ENCODE measurements around the gene HPSE.

HPSE gene

DNA sequence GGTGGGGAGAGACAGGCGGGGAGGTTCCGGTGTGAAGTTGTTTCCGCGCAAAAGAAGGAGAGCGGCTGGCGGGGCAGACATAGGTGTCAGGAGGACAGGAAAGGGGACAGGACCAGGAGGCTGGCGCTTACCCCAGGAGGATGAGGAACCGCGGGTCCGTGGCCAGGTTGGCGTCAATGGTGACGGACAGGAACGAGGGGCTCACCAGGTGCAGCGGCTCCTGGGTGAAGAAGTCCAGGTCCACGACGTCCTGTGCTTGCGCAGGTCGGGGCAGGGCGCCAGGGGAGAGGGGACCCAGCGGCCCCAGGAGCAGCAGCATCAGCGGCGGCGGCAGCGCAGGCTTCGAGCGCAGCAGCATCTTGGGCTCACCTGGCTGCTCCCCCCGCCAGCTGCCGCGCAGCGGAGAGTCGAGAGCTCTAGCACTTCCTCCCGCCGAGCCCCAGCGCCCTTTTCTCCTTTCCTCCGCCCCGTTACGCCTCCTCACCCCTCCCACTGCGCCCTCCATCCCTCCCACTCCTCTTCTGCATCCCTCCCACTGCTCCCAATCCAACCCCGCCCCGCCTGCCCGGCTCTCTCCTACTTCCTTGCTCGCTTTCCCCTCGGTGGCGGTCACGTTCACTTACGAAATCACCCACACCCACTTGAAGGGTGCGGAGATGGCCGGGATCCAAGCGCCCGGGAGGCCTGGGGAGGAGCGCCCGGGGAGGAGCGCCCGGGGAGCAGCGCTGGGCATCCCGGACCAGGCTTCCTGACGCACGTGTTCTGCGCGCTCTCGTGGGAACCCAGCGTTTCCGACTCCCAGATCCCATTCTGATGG, at the start of gene HPSE:
Gene HPSE, minus strand, starts transcription at position 424 of the 817 bp plus-strand sequence. Its CDS starts 66 bp downstream, at position 358.
- ChIA-PET POLR2A (interaction anchor here (1.2 to 1.4 kb wide), 2 partner anchors 22 to 50 kb away, joined by 4 to 5 read pairs; partner anchors contain the start of gene COQ2), CTCF (no interaction called here)
- DNase-seq (ENCODE audit: extremely low spot score): peak; percentile 79
- TF ChIP-seq L3MBTL2 (conservative IDR thresholded peaks at IDR 0.05) (peak; percentile 90), SUZ12 (IDR thresholded peaks at IDR 0.05) (no peak), ELF4 (IDR thresholded peaks at IDR 0.05) (no peak)

DNA sequence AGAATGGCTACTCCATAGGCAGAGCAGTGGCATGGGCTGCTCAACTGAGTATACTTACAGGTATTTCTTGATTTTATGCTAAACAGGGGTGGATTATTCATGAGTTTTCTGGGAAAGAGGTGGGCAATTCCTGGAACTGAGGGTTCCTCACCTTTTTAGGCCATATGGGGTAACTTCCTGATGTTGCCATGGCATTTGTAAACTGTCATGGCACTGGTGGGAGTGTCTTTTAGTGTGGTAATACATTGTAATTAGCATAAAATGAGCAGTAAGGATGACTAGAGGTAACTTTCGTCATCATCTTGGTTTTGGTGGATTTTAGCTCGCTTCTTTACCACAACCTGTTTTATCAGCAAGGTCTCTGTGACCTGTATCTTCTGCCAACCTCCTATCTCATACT, 48.2 kb upstream of the HPSE start:
- no peak for DNase-seq (ENCODE audit: extremely low spot score)

DNA sequence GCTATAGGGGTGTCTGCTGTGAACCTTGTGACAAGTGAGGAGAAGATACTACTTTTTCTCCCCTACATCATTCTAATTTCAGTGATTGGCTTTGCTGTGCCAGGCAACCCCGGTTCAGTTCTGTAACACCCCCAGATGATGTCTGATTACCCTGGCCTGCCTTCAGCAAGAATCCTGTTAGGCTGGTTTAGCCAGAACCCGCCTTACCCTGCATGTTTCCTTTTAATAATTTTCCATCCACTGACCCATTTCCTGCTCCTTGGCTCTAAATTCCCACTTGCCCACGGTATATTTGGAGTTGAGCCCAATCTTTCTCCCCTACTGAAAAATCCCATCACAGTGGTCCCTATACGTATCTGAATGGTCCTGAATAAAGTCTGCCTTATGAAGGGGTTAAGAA, 46.5 kb upstream of the HPSE start:
- TF ChIP-seq LEF1 (IDR thresholded peaks at IDR 0.05; ENCODE audit: borderline replicate concordance) (no peak), TARDBP (IDR thresholded peaks at IDR 0.05) (no peak), ZNF384 (IDR thresholded peaks at IDR 0.05) (no peak), FOXA1 (IDR thresholded peaks at IDR 0.05) (no peak), SP1 (IDR thresholded peaks at IDR 0.05) (no peak), BHLHE40 (IDR thresholded peaks at IDR 0.05; ENCODE audit: borderline replicate concordance) (no peak), FOXM1 (IDR thresholded peaks at IDR 0.05; ENCODE audit: borderline replicate concordance) (no peak), CTBP1 (IDR thresholded peaks at IDR 0.05; ENCODE audit: borderline replicate concordance) (no peak), ELF4 (IDR thresholded peaks at IDR 0.05) (no peak), SUZ12 (IDR thresholded peaks at IDR 0.05) (no peak), ARNT (IDR thresholded peaks at IDR 0.05) (no peak), FOXK2 (IDR thresholded peaks at IDR 0.05) (no peak), HDGF (IDR thresholded peaks at IDR 0.05; ENCODE audit: borderline replicate concordance) (no peak), NFRKB (IDR thresholded peaks at IDR 0.05) (no peak)
- TF ChIP-seq, protein P1, sequence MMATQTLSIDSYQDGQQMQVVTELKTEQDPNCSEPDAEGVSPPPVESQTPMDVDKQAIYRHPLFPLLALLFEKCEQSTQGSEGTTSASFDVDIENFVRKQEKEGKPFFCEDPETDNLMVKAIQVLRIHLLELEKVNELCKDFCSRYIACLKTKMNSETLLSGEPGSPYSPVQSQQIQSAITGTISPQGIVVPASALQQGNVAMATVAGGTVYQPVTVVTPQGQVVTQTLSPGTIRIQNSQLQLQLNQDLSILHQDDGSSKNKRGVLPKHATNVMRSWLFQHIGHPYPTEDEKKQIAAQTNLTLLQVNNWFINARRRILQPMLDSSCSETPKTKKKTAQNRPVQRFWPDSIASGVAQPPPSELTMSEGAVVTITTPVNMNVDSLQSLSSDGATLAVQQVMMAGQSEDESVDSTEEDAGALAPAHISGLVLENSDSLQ (IDR thresholded peaks at IDR 0.05): no peak
- CTCF ChIA-PET: no interaction called here

More for the DNA sequence above, 48.2 kb upstream of the HPSE start:
- ChIA-PET POLR2A (interaction anchor here (0.6 kb wide), 1 partner anchor 1020 kb away, joined by 3 read pairs; no protein-coding TSS in a partner anchor), CTCF (interaction anchor here (0.6 kb wide), 1 partner anchor 1001 kb away, joined by 6 read pairs; no protein-coding TSS in a partner anchor)
- no peak for TF ChIP-seq FOXK2 (IDR thresholded peaks at IDR 0.05)
- TF ChIP-seq BHLHE40 (IDR thresholded peaks at IDR 0.05; ENCODE audit: borderline replicate concordance): no peak
- no peak for TF ChIP-seq CTBP1 (IDR thresholded peaks at IDR 0.05; ENCODE audit: borderline replicate concordance)
- TF ChIP-seq ZNF384 (IDR thresholded peaks at IDR 0.05): no peak
- no peak for TF ChIP-seq FOXM1 (IDR thresholded peaks at IDR 0.05; ENCODE audit: borderline replicate concordance)
- no peak for TF ChIP-seq SUZ12 (IDR thresholded peaks at IDR 0.05)
- TF ChIP-seq, protein P1 (IDR thresholded peaks at IDR 0.05): no peak
- no peak for TF ChIP-seq ELF4 (IDR thresholded peaks at IDR 0.05)

DNA sequence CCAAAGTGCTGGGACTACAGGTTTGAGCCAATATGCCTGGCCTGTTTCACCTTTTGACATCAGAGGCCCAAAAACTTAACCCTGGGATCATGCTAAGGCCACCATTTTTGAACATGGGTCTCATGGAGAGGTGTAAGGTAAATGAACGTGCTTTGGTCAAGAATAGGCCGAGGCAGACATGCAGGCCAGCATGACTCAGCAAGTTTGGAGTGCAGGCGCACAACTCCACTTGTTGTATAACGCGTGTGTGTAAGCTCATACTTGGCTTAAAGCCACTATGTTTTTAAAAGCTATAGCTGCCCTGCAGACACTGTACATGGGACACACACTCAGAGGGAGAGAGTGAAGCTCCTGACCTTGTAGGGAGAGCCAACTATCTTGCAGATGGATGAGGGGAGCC, 43.8 kb upstream of the HPSE start:
- POLR2A ChIA-PET: no interaction called here
- CTCF ChIA-PET: interaction anchor here (0.6 kb wide), 1 partner anchor 76 kb away, joined by 3 read pairs; no protein-coding TSS in a partner anchor
- no peak for TF ChIP-seq CTBP1 (IDR thresholded peaks at IDR 0.05; ENCODE audit: borderline replicate concordance)
- TF ChIP-seq HDGF (IDR thresholded peaks at IDR 0.05; ENCODE audit: borderline replicate concordance): no peak
- no peak for TF ChIP-seq BHLHE40 (IDR thresholded peaks at IDR 0.05; ENCODE audit: borderline replicate concordance)
- TF ChIP-seq FOXK2 (IDR thresholded peaks at IDR 0.05): no peak
- TF ChIP-seq, protein P1 (IDR thresholded peaks at IDR 0.05): no peak
- no peak for DNase-seq (ENCODE audit: extremely low spot score)

More for the DNA sequence above, 46.5 kb upstream of the HPSE start:
- POLR2A ChIA-PET: no interaction called here
- DNase-seq (ENCODE audit: extremely low spot score): no peak

DNA sequence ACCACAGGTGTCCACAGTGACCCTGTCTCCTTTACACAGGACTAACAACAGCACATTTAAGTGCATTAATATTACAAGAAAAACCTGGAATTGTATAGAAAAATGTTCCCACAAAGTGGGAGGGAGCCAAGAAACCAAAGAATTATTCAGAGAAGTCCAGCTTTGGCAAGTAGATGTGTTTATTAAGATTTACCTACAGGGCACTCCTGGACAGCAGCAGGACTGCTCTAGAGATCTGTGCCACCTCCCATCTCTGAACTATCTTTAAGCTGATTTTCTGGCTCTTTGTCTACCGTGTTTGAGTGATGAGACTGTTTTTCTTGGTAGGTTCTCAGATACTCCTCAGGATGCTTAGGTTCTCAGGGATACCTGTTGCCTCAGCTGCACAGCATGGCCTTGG, 38.3 kb upstream of the HPSE start:
- DNase-seq (ENCODE audit: extremely low spot score): no peak
- POLR2A ChIA-PET: no interaction called here
- CTCF ChIA-PET: no interaction called here
- no peak for TF ChIP-seq HDGF (IDR thresholded peaks at IDR 0.05; ENCODE audit: borderline replicate concordance)
- no peak for TF ChIP-seq ZNF384 (IDR thresholded peaks at IDR 0.05)
- no peak for TF ChIP-seq SUZ12 (IDR thresholded peaks at IDR 0.05)
- no peak for TF ChIP-seq TARDBP (IDR thresholded peaks at IDR 0.05)
- TF ChIP-seq ARNT (IDR thresholded peaks at IDR 0.05): no peak
- TF ChIP-seq L3MBTL2 (conservative IDR thresholded peaks at IDR 0.05): no peak
- TF ChIP-seq LEF1 (IDR thresholded peaks at IDR 0.05; ENCODE audit: borderline replicate concordance): no peak
- TF ChIP-seq CTBP1 (IDR thresholded peaks at IDR 0.05; ENCODE audit: borderline replicate concordance): no peak
- no peak for TF ChIP-seq BHLHE40 (IDR thresholded peaks at IDR 0.05; ENCODE audit: borderline replicate concordance)
- no peak for TF ChIP-seq FOXA1 (IDR thresholded peaks at IDR 0.05)
- no peak for TF ChIP-seq SP1 (IDR thresholded peaks at IDR 0.05)
- no peak for TF ChIP-seq ELF4 (IDR thresholded peaks at IDR 0.05)
- no peak for TF ChIP-seq FOXK2 (IDR thresholded peaks at IDR 0.05)

DNA sequence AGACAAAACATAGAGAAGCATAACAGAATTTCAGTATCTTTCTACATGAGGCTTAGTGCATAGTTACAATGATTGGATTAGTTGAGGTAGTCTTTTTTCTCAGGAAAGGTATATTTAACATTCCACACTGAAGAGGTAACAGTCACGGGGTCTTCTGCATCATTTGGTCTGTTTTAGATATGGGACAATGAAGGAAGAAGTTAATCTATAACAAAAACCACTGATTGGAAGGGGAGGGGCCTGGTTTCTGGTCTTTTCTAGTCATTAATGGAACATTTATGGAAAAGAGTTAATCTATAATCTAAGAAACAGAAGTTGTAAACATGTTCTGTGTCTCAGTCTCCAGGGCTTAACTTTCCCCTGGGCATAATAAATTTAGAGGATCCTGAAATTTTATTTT, 37.3 kb upstream of the HPSE start:
- POLR2A ChIA-PET: no interaction called here
- TF ChIP-seq ELF4 (IDR thresholded peaks at IDR 0.05) (no peak), BHLHE40 (IDR thresholded peaks at IDR 0.05; ENCODE audit: borderline replicate concordance) (no peak), LEF1 (IDR thresholded peaks at IDR 0.05; ENCODE audit: borderline replicate concordance) (no peak), FOXM1 (IDR thresholded peaks at IDR 0.05; ENCODE audit: borderline replicate concordance) (no peak), FOXK2 (IDR thresholded peaks at IDR 0.05) (no peak), HDGF (IDR thresholded peaks at IDR 0.05; ENCODE audit: borderline replicate concordance) (no peak), NFRKB (IDR thresholded peaks at IDR 0.05) (no peak)
- no peak for DNase-seq (ENCODE audit: extremely low spot score)
- CTCF ChIA-PET: interaction anchor here (0.6 kb wide), 1 partner anchor 56 kb away, joined by 4 read pairs; no protein-coding TSS in a partner anchor
